NCI-H1092 (cell line): Measurements from ENCODE around the gene CFDP1.

Experiments
- DNase-seq: peaks from one replicate; lab custom pipeline; 2025; lab: John Stamatoyannopoulos, UW

Gene CFDP1

DNA sequence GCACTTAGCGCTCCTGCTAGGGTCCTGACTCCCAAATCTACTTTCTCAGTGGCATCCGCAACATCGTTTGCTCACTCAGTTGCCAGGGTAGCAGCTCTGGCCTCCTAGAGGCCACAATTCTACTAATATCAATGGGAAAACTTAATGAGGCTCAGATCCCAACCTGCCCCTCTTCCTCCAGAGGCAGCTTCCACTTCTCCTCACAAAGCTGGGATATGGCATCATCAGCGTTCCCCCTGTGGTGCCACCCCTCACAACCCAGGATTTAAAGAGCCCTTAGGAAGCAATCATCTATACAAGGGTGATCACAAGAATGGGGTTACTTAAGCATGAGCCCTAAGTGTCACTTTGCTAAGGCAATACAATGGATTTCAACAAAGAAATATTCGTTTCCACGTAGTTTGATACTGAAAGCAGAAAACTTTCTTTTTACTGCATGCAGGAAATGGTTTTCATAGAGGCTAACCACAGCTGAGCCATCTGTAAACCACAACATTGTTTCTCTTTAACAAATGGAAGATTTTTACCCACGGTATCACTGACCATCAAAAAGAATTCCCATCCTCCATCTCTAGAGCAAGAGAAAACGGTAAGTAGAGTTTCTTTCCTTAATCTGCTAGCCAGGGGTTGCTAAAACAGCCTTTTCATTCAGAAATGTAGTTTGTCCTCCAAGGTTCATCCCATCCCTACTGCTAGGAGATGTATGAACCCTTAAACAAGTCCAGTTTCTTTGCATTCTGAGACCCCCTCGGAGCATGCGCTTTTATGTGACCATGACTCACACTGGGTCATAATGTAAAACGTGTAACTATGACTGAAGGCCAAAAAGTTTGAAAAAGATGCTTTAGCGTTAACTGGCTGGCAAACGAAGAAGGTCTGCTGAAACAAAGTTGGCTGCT is 113.5 kb downstream of the CFDP1 start:
- DNase-seq = no peak

GRCh38 chr16:75318737-75319136 is 114.6 kb downstream of the CFDP1 start:
- DNase-seq = no peak

DNA sequence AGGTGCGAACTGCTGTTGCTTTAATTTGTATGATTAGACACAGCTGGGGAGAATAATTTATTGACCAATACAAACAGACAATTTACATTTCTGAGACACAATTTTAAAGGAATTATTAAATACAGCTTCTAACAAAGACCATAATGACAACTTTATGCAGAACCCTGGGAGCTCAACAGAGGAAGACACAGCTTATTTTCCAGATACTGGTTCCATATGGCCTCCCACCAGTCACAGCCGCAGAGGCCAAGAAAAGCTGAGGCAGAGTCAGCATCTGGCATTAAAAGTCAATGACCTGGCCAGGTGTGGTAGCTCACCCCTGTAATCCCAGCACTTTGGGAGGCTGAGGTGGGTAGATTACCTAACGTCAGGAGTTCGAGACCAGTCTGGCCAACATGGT is 115.8 kb downstream of the CFDP1 start:
- no peak for DNase-seq

DNA sequence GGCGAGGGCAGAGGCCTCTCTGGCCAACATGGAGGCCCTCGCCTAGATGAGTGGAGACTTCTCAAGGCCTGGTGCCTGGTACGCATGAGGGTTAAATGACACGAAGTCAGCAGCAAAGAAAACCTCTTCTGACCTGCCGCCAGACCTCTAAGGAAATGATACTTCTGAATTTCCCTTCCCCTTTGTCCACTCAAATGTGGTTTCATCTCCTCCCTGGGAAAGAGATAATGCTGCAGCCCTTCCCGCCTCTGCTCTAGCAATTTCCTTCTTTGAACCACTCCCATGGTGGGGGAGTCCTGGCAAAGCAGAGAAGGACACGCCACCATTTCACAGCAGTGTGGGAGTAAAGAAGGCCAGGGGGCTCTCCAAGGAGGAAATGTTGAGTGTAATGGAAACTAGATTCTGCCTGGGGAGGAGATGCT is 116.2 kb downstream of the CFDP1 start:
- DNase-seq = no peak

DNA sequence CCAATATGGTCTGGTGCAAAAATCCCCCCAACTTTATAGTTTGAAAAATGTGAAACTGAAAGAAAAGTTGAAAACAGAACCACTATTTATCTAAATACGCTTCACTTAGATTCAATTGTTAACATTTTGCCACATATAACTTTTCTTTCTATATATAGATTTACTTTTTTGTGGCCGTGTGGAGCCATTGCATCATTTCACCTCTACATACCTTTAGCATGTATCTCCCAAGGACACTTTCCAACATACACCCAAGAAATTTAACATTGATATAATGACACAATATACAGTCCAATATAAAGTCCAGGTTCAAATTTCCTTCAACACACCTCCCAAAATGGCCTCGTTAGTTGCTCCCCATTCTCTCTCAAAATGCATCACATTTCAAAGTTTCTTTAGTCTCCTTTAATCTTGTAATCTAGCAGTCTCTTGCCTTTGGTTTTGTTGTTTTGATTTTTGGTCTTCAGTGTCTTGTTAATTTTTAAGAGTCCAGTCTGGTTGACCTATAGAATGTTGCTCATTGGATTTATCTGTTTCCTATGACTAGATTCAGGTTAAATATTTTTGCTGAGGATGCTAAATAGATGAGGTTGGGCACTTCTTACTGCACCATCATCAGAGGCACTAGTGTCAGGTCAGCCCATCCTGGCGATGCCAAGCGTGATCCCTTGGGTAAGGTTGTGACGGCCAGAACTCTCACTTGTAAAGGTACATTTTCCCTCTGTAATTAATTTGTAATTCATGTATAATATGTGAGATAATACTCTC is 117.6 kb downstream of the CFDP1 start:
- no peak for DNase-seq

- DNase-seq = no peak
Measured at GRCh38 chr16:75312875-75313274, 120.4 kb downstream of the CFDP1 start.

DNA sequence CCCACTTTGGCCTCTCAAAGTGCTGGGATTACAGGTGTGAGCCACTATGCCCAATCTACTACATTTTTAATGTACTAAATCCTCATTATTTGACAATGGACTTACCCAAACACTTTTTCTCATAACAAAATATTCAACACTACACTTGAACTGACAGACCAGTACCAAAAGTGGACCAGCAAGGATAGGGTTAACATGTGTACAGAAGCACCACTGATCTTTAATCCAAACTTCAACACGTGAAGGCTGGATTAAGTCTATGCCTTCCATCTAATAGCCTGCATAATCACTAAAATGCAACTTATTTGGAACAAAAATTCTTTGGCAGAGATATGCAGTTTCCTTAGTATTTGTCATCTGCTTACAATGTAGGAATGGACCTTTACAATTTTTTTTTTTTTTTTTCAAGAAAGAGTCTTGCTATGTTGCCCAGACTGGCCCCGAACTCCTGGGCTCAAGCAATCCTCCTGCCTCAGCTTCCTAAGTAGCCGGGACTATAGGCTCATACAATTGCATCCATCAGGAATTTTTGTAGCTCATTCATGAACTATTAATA is 121.8 kb downstream of the CFDP1 start:
- no peak for DNase-seq

- DNase-seq = no peak
Measured at GRCh38 chr16:75310541-75310940, 122.8 kb downstream of the CFDP1 start.

GRCh38 chr16:75309899-75310430 is 123.3 kb downstream of the CFDP1 start:
- no peak for DNase-seq

DNA sequence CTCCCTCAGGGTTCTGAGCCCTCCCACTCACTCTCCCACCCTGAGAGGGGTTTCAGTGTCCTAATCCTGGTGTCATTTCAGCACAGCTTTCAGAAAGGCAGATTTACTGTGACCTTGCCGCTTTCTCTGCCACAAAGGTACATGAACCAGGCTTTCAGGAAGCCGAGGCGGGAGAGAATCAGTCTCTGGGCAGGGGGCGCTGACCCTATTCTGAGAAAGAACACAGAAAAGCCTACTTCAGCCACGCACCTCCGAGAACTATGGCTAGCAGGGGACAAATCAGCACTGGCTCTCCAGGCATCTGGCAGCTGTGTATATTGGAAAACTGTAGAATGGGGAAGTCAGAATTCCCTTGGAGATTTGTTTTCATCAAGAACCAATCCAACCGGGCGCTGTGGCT is 124.1 kb downstream of the CFDP1 start:
- no peak for DNase-seq

DNA sequence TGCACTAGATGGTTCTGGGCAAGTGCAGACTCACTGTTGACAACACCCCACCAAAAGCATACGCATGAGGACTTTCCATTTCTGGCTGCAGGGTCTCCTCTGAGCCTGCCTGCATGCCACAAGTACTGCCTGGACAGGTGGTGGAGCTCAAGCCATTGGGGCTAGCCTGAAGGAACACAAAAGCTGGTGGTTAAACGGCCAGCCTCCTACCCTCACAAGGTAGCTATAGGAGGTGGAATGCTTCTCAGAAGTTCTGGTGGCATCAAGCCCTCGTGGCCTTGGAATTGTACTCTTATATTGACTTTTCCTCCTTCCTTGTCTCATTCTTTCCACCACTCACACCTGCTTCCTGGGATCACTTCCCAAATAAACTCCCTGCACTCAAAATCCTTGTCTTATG is 125.3 kb downstream of the CFDP1 start:
- no peak for DNase-seq

DNA sequence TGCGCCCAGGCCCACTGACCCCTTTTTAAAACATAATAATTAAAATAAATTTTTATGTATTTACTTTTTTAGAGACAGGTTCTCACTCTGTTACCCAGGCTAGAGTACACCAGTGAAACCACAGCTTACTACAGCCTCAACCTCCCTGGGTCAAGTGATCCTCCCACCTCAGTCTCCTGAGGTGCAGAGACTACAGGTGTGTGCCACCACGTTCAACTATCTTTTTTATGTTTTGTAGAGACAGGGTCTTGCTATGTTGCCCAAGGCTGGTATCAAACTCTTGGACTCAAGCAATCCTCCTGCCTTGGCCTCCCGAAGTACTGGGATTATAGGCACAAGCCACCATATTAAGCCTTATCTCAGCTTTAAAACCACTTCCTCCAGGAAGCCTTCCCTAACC is 125.8 kb downstream of the CFDP1 start:
- DNase-seq = no peak

GRCh38 chr16:75306099-75306762 is 127.1 kb downstream of the CFDP1 start:
- no peak for DNase-seq

- peak; percentile 14 for DNase-seq
Measured at GRCh38 chr16:75305364-75306098, 127.8 kb downstream of the CFDP1 start.

- no peak for DNase-seq
Measured at GRCh38 chr16:75304521-75305363, 128.6 kb downstream of the CFDP1 start.

- DNase-seq = no peak
Measured at GRCh38 chr16:75301804-75302203, 131.5 kb downstream of the CFDP1 start.

DNA sequence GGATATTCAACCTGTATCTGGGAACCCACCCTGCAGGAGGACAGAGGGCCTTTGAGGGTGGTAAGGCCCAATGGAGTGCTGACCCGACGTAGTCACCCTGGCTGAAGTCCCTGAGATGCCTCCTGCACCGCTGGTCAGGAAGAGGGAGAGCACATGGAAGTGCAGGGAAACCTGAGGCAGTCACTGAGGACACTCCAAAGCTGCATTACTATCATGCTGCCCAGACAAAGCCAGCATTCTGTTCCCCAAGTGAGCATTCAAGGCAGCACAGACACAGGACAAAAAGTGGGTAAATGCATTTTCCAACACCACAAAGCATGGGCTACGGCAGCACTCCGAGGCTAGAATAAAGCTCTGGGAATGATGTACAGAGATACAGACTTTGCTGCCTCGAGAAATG is 135.0 kb downstream of the CFDP1 start:
- no peak for DNase-seq

DNA sequence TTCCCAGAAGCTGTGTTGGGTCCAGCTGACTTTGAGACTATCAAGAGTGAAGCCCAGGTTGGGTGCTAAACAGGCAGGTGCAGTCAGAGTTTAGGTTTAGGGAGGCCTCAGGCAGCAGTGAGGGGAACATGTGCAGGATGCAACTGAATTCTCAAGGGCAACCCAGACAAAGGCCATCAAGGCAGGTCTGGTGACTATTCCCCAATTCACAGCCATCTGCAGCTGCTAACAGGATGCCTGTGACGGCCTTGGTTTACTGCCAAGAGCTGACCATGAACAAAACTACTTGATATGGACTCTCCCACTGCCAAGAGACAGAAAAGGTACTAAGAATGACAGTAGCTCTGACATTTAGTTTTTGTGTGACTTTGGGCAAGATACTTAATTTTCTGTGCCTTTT is 136.7 kb downstream of the CFDP1 start:
- DNase-seq = peak; percentile 45

- no peak for DNase-seq
Measured at GRCh38 chr16:75294773-75295459, 138.4 kb downstream of the CFDP1 start.

- no peak for DNase-seq
Measured at GRCh38 chr16:75293772-75294171, 139.5 kb downstream of the CFDP1 start.
